Astrocyte (in vitro differentiated cells and primary cell): ENCODE data around the gene NINJ1. TPM values are rescaled to one million over a fixed set of nuclear protein-coding genes. Genes with fewer than 3 reads are reported as not detected.
A peak's percentile ranks its signal among the peaks of the same experiment; 100 is the strongest.

Experiments
- DNase-seq: peaks from one replicate; pipeline ENCODE4 v3.0.0-alpha.2; 2010; ENCODE audit warnings: low read depth
- FAIRE-seq: peaks from 2 replicates; lab custom pipeline; 2011; peaks lifted over from hg19 to GRCh38; lab: Jason Lieb, UNC
- H2AFZ ChIP-seq: 2 replicates; pipeline ENCODE4 v1.6.0; 2012; ENCODE audit warnings: low read depth, low read length, inconsistent platforms
- H3K27ac ChIP-seq: 2 replicates; pipeline ENCODE4 v1.5.1; 2011; ENCODE audit warnings: low read depth, low read length, inconsistent platforms
- H3K27me3 ChIP-seq: 2 replicates; pipeline ENCODE4 v1.6.0; 2011; ENCODE audit warnings: low read length, inconsistent platforms; ENCODE audit not compliant: insufficient read depth
- H3K36me3 ChIP-seq: 2 replicates; pipeline ENCODE4 v1.5.1; 2011; ENCODE audit warnings: low read length, inconsistent platforms; ENCODE audit not compliant: insufficient read depth
- H3K4me1 ChIP-seq: 2 replicates; pipeline ENCODE4 v1.5.1; 2011; ENCODE audit warnings: low read length, inconsistent platforms; ENCODE audit not compliant: insufficient read depth
- H3K4me2 ChIP-seq: 2 replicates; pipeline ENCODE4 v1.6.0; 2012; ENCODE audit warnings: low read length, inconsistent platforms
- H3K4me3 ChIP-seq: 2 replicates; pipeline ENCODE4 v1.5.1; 2011; ENCODE audit warnings: low read depth, mild to moderate bottlenecking, low read length, inconsistent platforms; ENCODE audit not compliant: insufficient read depth
- H3K79me2 ChIP-seq: 2 replicates; pipeline ENCODE4 v1.6.0; 2012; ENCODE audit warnings: mild to moderate bottlenecking, low read length, inconsistent platforms; ENCODE audit not compliant: insufficient read depth
- H3K9ac ChIP-seq: 2 replicates; pipeline ENCODE4 v1.6.0; 2012; ENCODE audit warnings: mild to moderate bottlenecking, low read length, inconsistent platforms
- H3K9me3 ChIP-seq: 2 replicates; pipeline ENCODE4 v1.5.1; 2012; ENCODE audit warnings: low read depth, mild to moderate bottlenecking, low read length, inconsistent platforms; ENCODE audit not compliant: insufficient read depth
- H4K20me1 ChIP-seq: 2 replicates; pipeline ENCODE4 v1.6.0; 2012; ENCODE audit warnings: low read length, inconsistent platforms; ENCODE audit not compliant: insufficient read depth
- H3K27ac Mint-ChIP-seq: one replicate; pipeline ENCODE4 v1.8.0; 2021; ENCODE audit warnings: mild to moderate bottlenecking, mixed read lengths; ENCODE audit not compliant: unreplicated experiment
- H3K27me3 Mint-ChIP-seq: one replicate; pipeline ENCODE4 v1.8.0; 2021; ENCODE audit warnings: low read depth, mixed read lengths; ENCODE audit not compliant: unreplicated experiment
- H3K36me3 Mint-ChIP-seq: one replicate; pipeline ENCODE4 v1.8.0; 2021; ENCODE audit warnings: low read depth, mixed read lengths; ENCODE audit not compliant: unreplicated experiment
- H3K4me1 Mint-ChIP-seq: one replicate; pipeline ENCODE4 v1.8.0; 2021; ENCODE audit warnings: low read depth, mixed read lengths; ENCODE audit not compliant: unreplicated experiment
- H3K4me3 Mint-ChIP-seq: one replicate; pipeline ENCODE4 v1.8.0; 2021; ENCODE audit warnings: mild to moderate bottlenecking, moderate library complexity, mixed read lengths; ENCODE audit not compliant: unreplicated experiment
- H3K9me3 Mint-ChIP-seq: one replicate; pipeline ENCODE4 v1.8.0; 2021; ENCODE audit warnings: mild to moderate bottlenecking, mixed read lengths; ENCODE audit not compliant: unreplicated experiment
- EZH2 ChIP-seq: IDR thresholded peaks from 2 replicates; pipeline ENCODE4 v1.6.1; 2012; ENCODE audit warnings: mild to moderate bottlenecking, low read length, inconsistent platforms; ENCODE audit not compliant: insufficient read depth
- total RNA-seq: library from RNA; stranded (reverse); gene quantifications from 2 replicates; pipeline ENCODE4 v1.2.1, GENCODE V29; 2021
- TF ChIP-seq, protein P1 (sequence below): IDR thresholded peaks from 2 replicates; pipeline ENCODE4 v1.5.1; 2011; ENCODE audit warnings: low read depth, mild to moderate bottlenecking, inconsistent platforms, low read length, moderate library complexity; ENCODE audit not compliant: insufficient read depth

Gene NINJ1
- total RNA-seq, 1 donor from 2014 or later = 28.3 TPM

- TF ChIP-seq EZH2 = no peak
- TF ChIP-seq, protein P1, sequence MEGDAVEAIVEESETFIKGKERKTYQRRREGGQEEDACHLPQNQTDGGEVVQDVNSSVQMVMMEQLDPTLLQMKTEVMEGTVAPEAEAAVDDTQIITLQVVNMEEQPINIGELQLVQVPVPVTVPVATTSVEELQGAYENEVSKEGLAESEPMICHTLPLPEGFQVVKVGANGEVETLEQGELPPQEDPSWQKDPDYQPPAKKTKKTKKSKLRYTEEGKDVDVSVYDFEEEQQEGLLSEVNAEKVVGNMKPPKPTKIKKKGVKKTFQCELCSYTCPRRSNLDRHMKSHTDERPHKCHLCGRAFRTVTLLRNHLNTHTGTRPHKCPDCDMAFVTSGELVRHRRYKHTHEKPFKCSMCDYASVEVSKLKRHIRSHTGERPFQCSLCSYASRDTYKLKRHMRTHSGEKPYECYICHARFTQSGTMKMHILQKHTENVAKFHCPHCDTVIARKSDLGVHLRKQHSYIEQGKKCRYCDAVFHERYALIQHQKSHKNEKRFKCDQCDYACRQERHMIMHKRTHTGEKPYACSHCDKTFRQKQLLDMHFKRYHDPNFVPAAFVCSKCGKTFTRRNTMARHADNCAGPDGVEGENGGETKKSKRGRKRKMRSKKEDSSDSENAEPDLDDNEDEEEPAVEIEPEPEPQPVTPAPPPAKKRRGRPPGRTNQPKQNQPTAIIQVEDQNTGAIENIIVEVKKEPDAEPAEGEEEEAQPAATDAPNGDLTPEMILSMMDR = no peak
- Mint-ChIP-seq H3K36me3 (peaks cover 9% of the 10 kb centered on the region), H3K27ac (no peak overlapping the region), H3K27me3 (no peaks in the 10 kb centered on the region), H3K4me1 (peaks cover 11% of the 10 kb centered on the region), H3K9me3 (no peaks in the 10 kb centered on the region), H3K4me3 (no peak overlapping the region)
- peaks cover 58% of the 10 kb centered on the region for H4K20me1 ChIP-seq
- no peaks in the 10 kb centered on the region for H3K27me3 ChIP-seq
- H3K9ac ChIP-seq = no peak overlapping the region
- FAIRE-seq (no peak), DNase-seq (no peak)
- no peak overlapping the region for H3K27ac ChIP-seq
- no peaks in the 10 kb centered on the region for H3K36me3 ChIP-seq
- no peak overlapping the region for H2AFZ ChIP-seq
- peaks cover 25% of the 10 kb centered on the region for H3K4me1 ChIP-seq
- no peak overlapping the region for H3K4me2 ChIP-seq
- no peaks in the 10 kb centered on the region for H3K9me3 ChIP-seq
- no peak overlapping the region for H3K4me3 ChIP-seq
- H3K79me2 ChIP-seq = peaks cover 84% of the 10 kb centered on the region
Observed at GRCh38 chr9:93100276-93100636, 33.8 kb downstream of the NINJ1 start.

GRCh38 chr9:93099551-93100275 lies 34.3 kb downstream of the NINJ1 start:
- no peak for TF ChIP-seq EZH2
- TF ChIP-seq, protein P1 = no peak
- Histone ChIP-seq H3K27ac (no peak overlapping the region), H3K4me2 (peak overlapping the region; percentile 96), H3K79me2 (peaks cover 78% of the 10 kb centered on the region), H3K4me3 (no peak overlapping the region), H3K4me1 (peaks cover 25% of the 10 kb centered on the region), H3K27me3 (no peaks in the 10 kb centered on the region), H4K20me1 (peaks cover 52% of the 10 kb centered on the region), H3K9me3 (no peaks in the 10 kb centered on the region), H3K36me3 (no peaks in the 10 kb centered on the region), H3K9ac (no peak overlapping the region), H2AFZ (no peak overlapping the region)
- Mint-ChIP-seq H3K4me3 (no peak overlapping the region), H3K9me3 (no peaks in the 10 kb centered on the region), H3K4me1 (peaks cover 11% of the 10 kb centered on the region), H3K27me3 (no peaks in the 10 kb centered on the region), H3K27ac (no peak overlapping the region), H3K36me3 (peaks cover 6% of the 10 kb centered on the region)
- no peak for FAIRE-seq
- DNase-seq = no peak

DNA sequence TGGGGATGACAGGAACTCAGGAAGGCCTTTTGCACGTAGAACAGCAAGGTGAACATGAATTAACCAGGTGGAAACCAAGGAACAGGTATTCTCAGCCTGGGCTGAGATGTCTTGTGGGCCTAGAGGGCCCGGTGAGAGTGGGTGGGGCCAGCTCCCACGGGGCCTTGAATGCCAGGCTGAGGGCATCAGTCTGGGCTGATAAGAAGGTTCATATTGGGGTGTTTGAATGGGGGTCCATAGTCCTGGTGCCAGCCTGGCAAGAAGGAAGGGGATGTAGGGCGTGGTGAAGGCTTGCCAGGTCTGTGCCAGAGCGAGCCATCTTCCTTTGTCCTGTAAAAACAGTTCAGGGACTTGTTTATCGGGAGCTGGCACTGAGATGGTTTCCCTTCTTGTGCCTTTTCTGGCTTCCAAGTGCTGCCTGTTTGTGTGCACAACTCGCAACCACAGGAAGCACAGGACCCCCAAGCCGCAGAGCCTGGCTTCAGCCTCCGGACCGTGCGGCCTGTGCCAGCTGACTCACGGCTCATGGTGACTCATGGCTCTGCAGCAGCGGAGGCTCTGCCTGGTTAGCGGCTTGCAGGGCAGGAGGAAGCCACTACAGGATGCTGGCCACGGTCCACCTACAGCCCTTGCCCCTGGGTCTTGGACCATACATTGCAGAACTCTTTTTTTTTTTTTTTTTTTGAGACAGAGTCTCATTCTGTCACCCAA lies 35.7 kb downstream of the NINJ1 start:
- H3K4me3 Mint-ChIP-seq = peak overlapping the region; percentile 79
- H3K9ac ChIP-seq = peak overlapping the region; percentile 53
- H3K79me2 ChIP-seq = peaks cover 65% of the 10 kb centered on the region
- FAIRE-seq (peak; percentile 68), DNase-seq (peak; percentile 97)
- peak overlapping the region; percentile 47 for H3K27ac ChIP-seq
- H3K9me3 ChIP-seq = no peaks in the 10 kb centered on the region
- no peaks in the 10 kb centered on the region for H3K9me3 Mint-ChIP-seq
- H3K4me3 ChIP-seq = peak overlapping the region; percentile 54
- no peaks in the 10 kb centered on the region for H3K27me3 ChIP-seq
- no peak overlapping the region for H2AFZ ChIP-seq
- H3K27me3 Mint-ChIP-seq = no peaks in the 10 kb centered on the region
- H3K4me2 ChIP-seq = peak overlapping the region; percentile 96
- TF ChIP-seq, protein P1 = no peak
- TF ChIP-seq EZH2 = no peak
- peaks cover 13% of the 10 kb centered on the region for H3K4me1 Mint-ChIP-seq
- H3K4me1 ChIP-seq = peaks cover 25% of the 10 kb centered on the region
- H3K27ac Mint-ChIP-seq = peak overlapping the region; percentile 80
- no peaks in the 10 kb centered on the region for H3K36me3 ChIP-seq
- no peaks in the 10 kb centered on the region for H3K36me3 Mint-ChIP-seq
- H4K20me1 ChIP-seq = peaks cover 48% of the 10 kb centered on the region
